Activated T-helper 2 cell treated with anti-CD3 and anti-CD28 coated beads, Interferon-gamma antibody, Interleukin-2, Interleukin-4, amounts not matched to agents 10 μg/mL and 5 μg/mL and 100 μg/mL, durations not matched to agents 14 hours and 24 hours and 36 hours (primary cell): Measurements from ENCODE around the gene HOMER3. TPM values are rescaled to one million over a fixed set of nuclear protein-coding genes. Genes with fewer than 3 reads are reported as not detected.

Experiments
- DNase-seq: peaks from one replicate; pipeline ENCODE4 v3.0.0; 2021; ENCODE audit warnings: low spot score
- H3K27ac Mint-ChIP-seq: one replicate; pipeline ENCODE4 v1.8.0; 2021; ENCODE audit warnings: mixed read lengths
- H3K27me3 Mint-ChIP-seq: one replicate; pipeline ENCODE4 v1.8.0; 2021; ENCODE audit warnings: low read depth, mixed read lengths
- H3K36me3 Mint-ChIP-seq: one replicate; pipeline ENCODE4 v1.8.0; 2021; ENCODE audit warnings: low read depth, mixed read lengths
- H3K4me1 Mint-ChIP-seq: one replicate; pipeline ENCODE4 v1.8.0; 2021; ENCODE audit warnings: low read depth, mixed read lengths
- H3K4me3 Mint-ChIP-seq: one replicate; pipeline ENCODE4 v1.8.0; 2021; ENCODE audit warnings: low read depth, mild to moderate bottlenecking, moderate library complexity, mixed read lengths
- H3K9me3 Mint-ChIP-seq: one replicate; pipeline ENCODE4 v1.8.0; 2021; ENCODE audit warnings: mixed read lengths
- intact Hi-C: fragments of 100-400 bp; cut with micrococcal nuclease; formaldehyde crosslinking; loops from one replicate; pipeline ENCODE4 v1.15.1; 2023
- total RNA-seq: library from RNA; stranded (reverse); gene quantifications from 2 replicates; pipeline ENCODE4 v1.2.3, GENCODE V29; 2022

HOMER3 gene
- total RNA-seq, 1 donor from 2014 or later, result 4.4 TPM

DNA sequence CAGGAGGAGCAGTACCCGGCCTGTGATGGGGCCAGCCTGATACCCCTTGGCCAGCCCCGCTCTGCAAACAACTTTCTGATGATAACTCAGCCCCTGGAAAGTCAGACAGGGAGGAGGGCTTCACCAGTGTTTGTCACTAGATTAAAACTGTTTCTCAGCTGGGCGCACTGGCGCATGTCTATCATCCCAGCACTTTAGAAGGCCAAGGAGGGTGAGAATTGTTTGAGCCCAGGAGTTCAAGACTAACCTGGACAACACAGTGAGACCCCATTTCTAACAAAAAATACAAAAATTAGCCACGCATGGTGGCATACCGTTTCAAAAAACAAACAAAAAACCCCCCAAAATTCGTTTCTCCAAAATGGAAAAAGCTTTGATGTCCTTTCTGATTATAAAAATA, 39.5 kb downstream of the HOMER3 start:
- intact Hi-C loops, result no loop called here
- Mint-ChIP-seq H3K4me3 (no peak overlapping the region), H3K4me1 (peaks cover 1% of the 10 kb centered on the region), H3K27me3 (peaks cover 13% of the 10 kb centered on the region), H3K9me3 (no peaks in the 10 kb centered on the region), H3K27ac (no peak overlapping the region), H3K36me3 (peaks cover 24% of the 10 kb centered on the region)
- no peak for DNase-seq

GRCh38 chr19:18900700-18901481, 40.1 kb downstream of the HOMER3 start:
- DNase-seq, result no peak
- no peak overlapping the region for H3K27ac Mint-ChIP-seq
- H3K4me3 Mint-ChIP-seq, result no peak overlapping the region
- intact Hi-C loops, result no loop called here
- H3K27me3 Mint-ChIP-seq, result peaks cover 15% of the 10 kb centered on the region
- H3K36me3 Mint-ChIP-seq, result peaks cover 20% of the 10 kb centered on the region
- no peaks in the 10 kb centered on the region for H3K9me3 Mint-ChIP-seq
- H3K4me1 Mint-ChIP-seq, result peaks cover 1% of the 10 kb centered on the region

- peaks cover 18% of the 10 kb centered on the region for H3K27me3 Mint-ChIP-seq
- H3K4me3 Mint-ChIP-seq, result no peak overlapping the region
- no peak for DNase-seq
- H3K9me3 Mint-ChIP-seq, result no peaks in the 10 kb centered on the region
- peaks cover 11% of the 10 kb centered on the region for H3K36me3 Mint-ChIP-seq
- peaks cover 1% of the 10 kb centered on the region for H3K4me1 Mint-ChIP-seq
- intact Hi-C loops, result no loop called here
- no peak overlapping the region for H3K27ac Mint-ChIP-seq
These were observed 41.1 kb downstream of the HOMER3 start for GRCh38 chr19:18899624-18900560.

GRCh38 chr19:18898607-18899408, 42.2 kb downstream of the HOMER3 start:
- Mint-ChIP-seq H3K4me3 (no peak overlapping the region), H3K9me3 (no peaks in the 10 kb centered on the region), H3K27ac (no peak overlapping the region), H3K27me3 (peaks cover 25% of the 10 kb centered on the region), H3K4me1 (peaks cover 1% of the 10 kb centered on the region), H3K36me3 (peaks cover 11% of the 10 kb centered on the region)
- no peak for DNase-seq
- intact Hi-C loops, result no loop called here

- intact Hi-C loops, result no loop called here
- H3K27ac Mint-ChIP-seq, result no peak overlapping the region
- H3K9me3 Mint-ChIP-seq, result no peaks in the 10 kb centered on the region
- H3K4me3 Mint-ChIP-seq, result no peak overlapping the region
- H3K36me3 Mint-ChIP-seq, result peaks cover 11% of the 10 kb centered on the region
- peaks cover 28% of the 10 kb centered on the region for H3K27me3 Mint-ChIP-seq
- DNase-seq, result no peak
- peaks cover 1% of the 10 kb centered on the region for H3K4me1 Mint-ChIP-seq
These were observed 42.9 kb downstream of the HOMER3 start for GRCh38 chr19:18898081-18898606.

GRCh38 chr19:18897094-18898029, 43.7 kb downstream of the HOMER3 start:
- intact Hi-C loops, result no loop called here
- peaks cover 8% of the 10 kb centered on the region for H3K36me3 Mint-ChIP-seq
- H3K4me1 Mint-ChIP-seq, result peaks cover 1% of the 10 kb centered on the region
- DNase-seq, result no peak
- H3K9me3 Mint-ChIP-seq, result no peaks in the 10 kb centered on the region
- H3K4me3 Mint-ChIP-seq, result no peak overlapping the region
- H3K27ac Mint-ChIP-seq, result no peak overlapping the region
- H3K27me3 Mint-ChIP-seq, result peaks cover 28% of the 10 kb centered on the region

DNA sequence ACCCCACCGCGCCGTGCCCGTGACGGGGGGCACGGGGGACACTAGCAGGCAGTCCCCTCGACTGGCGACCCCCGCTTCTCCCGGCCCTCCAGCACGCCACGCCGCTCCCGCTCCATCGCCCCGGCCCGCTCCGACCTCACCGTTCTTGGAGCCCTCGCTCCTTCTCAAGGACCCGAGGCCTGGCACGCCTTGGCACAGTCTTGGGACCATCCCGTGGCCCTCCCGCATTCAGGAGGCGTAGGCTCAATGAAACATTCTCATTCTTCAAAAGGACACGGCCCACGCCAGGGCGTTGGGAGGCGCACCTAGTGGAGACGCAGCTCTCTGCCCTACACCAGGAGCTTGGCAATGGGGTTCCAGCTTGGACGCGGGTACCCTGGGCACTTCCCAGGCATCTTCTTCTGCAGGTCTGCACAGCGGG, 44.6 kb downstream of the HOMER3 start:
- intact Hi-C loops, result no loop called here

DNA sequence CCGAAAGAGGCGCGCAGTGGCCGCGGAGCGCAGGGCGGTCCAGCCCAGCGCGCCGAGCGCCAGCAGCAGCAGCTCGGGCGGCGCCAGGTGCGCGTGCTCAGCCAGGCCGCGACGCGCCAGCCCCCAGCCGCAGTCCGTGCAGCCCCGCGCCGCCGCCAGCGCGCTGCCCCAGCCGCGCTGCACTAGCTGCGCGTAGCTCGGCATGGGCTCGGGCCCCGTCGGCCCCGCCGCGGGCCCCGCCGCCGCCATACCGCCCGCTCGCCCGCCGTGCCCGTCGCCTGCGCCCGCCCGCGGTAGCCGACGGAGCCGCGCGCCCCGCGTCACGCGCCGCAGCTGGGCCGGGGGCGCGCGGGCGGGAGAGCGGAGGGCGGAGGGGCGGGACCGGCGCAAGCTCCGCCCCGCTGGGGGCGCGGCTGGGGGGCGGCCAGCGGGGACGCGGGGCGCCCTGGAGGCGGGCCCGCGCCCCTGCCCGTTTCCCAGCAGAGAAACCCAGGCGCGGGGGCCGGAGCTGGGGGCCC, 45.1 kb downstream of the HOMER3 start, which contains the start of gene CERS1:
Gene CERS1 (minus strand): TSS at position 335 of the 518 bp plus-strand sequence. CDS start 86 bp downstream, at position 249.
- peaks cover 28% of the 10 kb centered on the region for H3K27me3 Mint-ChIP-seq
- no peak for DNase-seq
- no peak within 1 kb of the TSS for H3K27ac Mint-ChIP-seq
- H3K36me3 Mint-ChIP-seq, result peaks cover 7% of the 10 kb centered on the region
- peaks cover 1% of the 10 kb centered on the region for H3K4me1 Mint-ChIP-seq
- H3K9me3 Mint-ChIP-seq, result no peaks in the 10 kb centered on the region
- intact Hi-C loops, result no loop called here
- H3K4me3 Mint-ChIP-seq, result peak within 1 kb of the TSS; percentile 65

More for the DNA sequence above, 44.6 kb downstream of the HOMER3 start:
- Mint-ChIP-seq H3K27me3 (peaks cover 28% of the 10 kb centered on the region), H3K4me3 (peak overlapping the region; percentile 65), H3K9me3 (no peaks in the 10 kb centered on the region), H3K36me3 (peaks cover 8% of the 10 kb centered on the region), H3K4me1 (peaks cover 1% of the 10 kb centered on the region), H3K27ac (no peak overlapping the region)
- DNase-seq, result no peak

GRCh38 chr19:18895038-18895823, 45.8 kb downstream of the HOMER3 start:
- peaks cover 3% of the 10 kb centered on the region for H3K36me3 Mint-ChIP-seq
- intact Hi-C loops, result no loop called here
- no peak overlapping the region for H3K27ac Mint-ChIP-seq
- no peaks in the 10 kb centered on the region for H3K9me3 Mint-ChIP-seq
- H3K4me3 Mint-ChIP-seq, result no peak overlapping the region
- H3K27me3 Mint-ChIP-seq, result peaks cover 28% of the 10 kb centered on the region
- no peak for DNase-seq
- H3K4me1 Mint-ChIP-seq, result peaks cover 1% of the 10 kb centered on the region

- Mint-ChIP-seq H3K27ac (no peak overlapping the region), H3K4me3 (no peak overlapping the region), H3K36me3 (peaks cover under 1% of the 10 kb centered on the region), H3K4me1 (peaks cover 1% of the 10 kb centered on the region), H3K9me3 (no peaks in the 10 kb centered on the region), H3K27me3 (peaks cover 30% of the 10 kb centered on the region)
- DNase-seq, result no peak
- intact Hi-C loops, result no loop called here
These were observed 46.6 kb downstream of the HOMER3 start for GRCh38 chr19:18894254-18895037.
